Heart left ventricle (tissue), 16 donors: ENCODE results near the gene ZFP82. TPM values are rescaled to one million over a fixed set of nuclear protein-coding genes. Genes with fewer than 3 reads are reported as not detected.

Source experiments
- ATAC-seq, 4 donors: fragments of 200-7000 bp; cut with Tn5 transposase; one replicate each; pipeline ENCODE4 v1.9.1; 2020 to 2022; ENCODE audit warnings: moderate library complexity in 4 of 4, mild to moderate bottlenecking in 3 of 4, moderate number of reproducible peaks in 1 of 4
- DNase-seq, 5 donors: peaks; one replicate each; pipeline ENCODE4 v3.0.0-alpha.2; 2020
- H3K27ac ChIP-seq, 12 donors: fragments of 200-600 bp; sonication (generic) in 4 of 12; one replicate each; pipeline versions ENCODE4 v1.5.0 to v1.8.0; 2016 to 2022; ENCODE audit warnings: mild to moderate bottlenecking in 2 of 12
- H3K27me3 ChIP-seq, 9 donors: fragments of 200-600 bp; sonication (generic) in 2 of 9; one replicate each; pipeline versions ENCODE4 v1.5.1 to v1.8.0; 2016 to 2022; ENCODE audit warnings: mild to moderate bottlenecking in 3 of 9
- H3K36me3 ChIP-seq, 9 donors: fragments of 200-600 bp; sonication (generic) in 2 of 9; one replicate each; pipeline versions ENCODE4 v1.5.0 to v1.8.0; 2018 to 2022; ENCODE audit warnings: mild to moderate bottlenecking in 2 of 9
- H3K4me1 ChIP-seq, 12 donors: fragments of 200-600 bp; sonication (generic) in 4 of 12; one replicate each; pipeline versions ENCODE4 v1.5.0 to v1.8.0; 2016 to 2022; ENCODE audit warnings: mild to moderate bottlenecking in 3 of 12
- H3K4me3 ChIP-seq, 12 donors: fragments of 200-600 bp; sonication (generic) in 4 of 12; one replicate each; pipeline versions ENCODE4 v1.5.0 to v1.8.0; 2017 to 2022; ENCODE audit warnings: mild to moderate bottlenecking in 9 of 12, moderate library complexity in 4 of 12
- H3K9me3 ChIP-seq, 12 donors: fragments of 200-600 bp; sonication (generic) in 4 of 12; one replicate each; pipeline versions ENCODE4 v1.5.0 to v1.8.0; 2016 to 2022; ENCODE audit warnings: mild to moderate bottlenecking in 1 of 12
- CTCF ChIP-seq, 12 donors: fragments of 200-600 bp; sonication (generic) in 4 of 12; IDR thresholded peaks; one replicate each; pipeline versions ENCODE4 v1.5.0 to v1.8.0; 2018 to 2022; ENCODE audit warnings: antibody characterized with exemption in 12 of 12, mild to moderate bottlenecking in 5 of 12
- POLR2A ChIP-seq, 2 donors: fragments of 450-650 bp; IDR thresholded peaks; one replicate each; pipeline ENCODE4 v1.6.1; 2017; ENCODE audit warnings: antibody characterized with exemption in 2 of 2, mild to moderate bottlenecking in 2 of 2, moderate library complexity in 2 of 2
- WGBS, 4 donors: extraction: QIAGEN DNeasy Blood & Tissue Kit in 2 of 4; methylation state at CpG; one replicate each; pipeline versions ENCODE4 v1.1.5 to v1.1.7; 2013 to 2018; 5-methylcytosine and 5-hydroxymethylcytosine counted together
- intact Hi-C, 10 donors: fragments of 100-400 bp; cut with DNase I; formaldehyde crosslinking; loops; one replicate each; pipeline versions ENCODE4 v1.11.1 to v1.14.2; 2022
- polyA plus RNA-seq, 2 donors: library from polyadenylated mRNA; stranded (reverse); fragments of 200-250 nt; gene quantifications; one replicate each; pipeline ENCODE4 v1.2.3, GENCODE V29; 2013
- total RNA-seq, 9 donors: library from RNA; depleted of rRNA in 2 of 9; stranded (reverse); fragments of >200 nt in 2 of 9; fragmentation: NEBNext Ultra II Directional in 3 of 9; extraction: Animal tissue kit (Norgen Biotek cat#: 25700) in 3 of 9; gene quantifications; one replicate each; pipeline versions ENCODE4 v1.1.0 to v1.2.4, GENCODE V29; 2016 to 2023
- donor health status: ischemic (EF 13 %, LVEDD 7.1; RV severe dilation, severe dysfunction).
- donor health status: healthy with polysubstance abuse.
- donor health status: DM: no; HTN: yes; CAD: no.
- donor health status: DM: no; HTN: no; CAD: no.
- donor health status: ischemic (EF 25% LVEDD 6.9; RV normal size, moderate dysfunction).
- donor health status: ischemic (EF 25% LVEDD 5.7; RV mildly dilated, moderate dysfunction).
- donor health status: healthy.
- donor health status: DM: yes; HTN: yes; CAD: no.
- donor health status: ischemic (EF 35%, LVEDD 5.7; RV mildly dilated, moderate dysfunction).
- donor health status: nonischemic (EF 11% LVEDD 7.7; RV severe dilation, severe dysfunction).
- donor health status: DM: yes; HTN: yes; CAD: no.
- donor health status: PGD.
- donor health status: ischemic (EF 29% LVEDD 5.4; RV normal size, mild dysfunction).
- donor health status: nonischemic (EF 23%, LVEDD 6.1; RV moderate dilation, normal function).

ZFP82 gene
- total and polyA plus RNA-seq, 11 donors = 2.2 to 5.3 (median 3.9) TPM

- H3K9me3 ChIP-seq = peaks cover 0 to 21% (median 3%) of the 10 kb centered on the region in 12 donors
- intact Hi-C loops = loop anchor here in 1 of 10 donors (10.0 kb wide), 1 partner anchor 113 kb away; the partner anchor contains the start of gene ZNF566
- peaks cover 0 to 17% (median 8%) of the 10 kb centered on the region in 9 donors for H3K36me3 ChIP-seq
- H3K27ac ChIP-seq = no peak overlapping the region
- DNase-seq (no peak), ATAC-seq (no peak)
- H3K4me1 ChIP-seq = peaks cover 0 to under 1% (median 0%) of the 10 kb centered on the region in 12 donors
- TF ChIP-seq CTCF (IDR thresholded peaks at IDR 0.05) (no peak), POLR2A (IDR thresholded peaks at IDR 0.05) (no peak)
- no peak overlapping the region for H3K4me3 ChIP-seq
- H3K27me3 ChIP-seq = no peaks in the 10 kb centered on the region
Measured at GRCh38 chr19:36371886-36372285, 46.6 kb downstream of the ZFP82 start.

- WGBS, 4 donors = 66 to 75% (median 73%) methylated on average over 6 of the region's 6 CpGs
- H3K36me3 ChIP-seq = peaks cover 0 to 77% (median 57%) of the 10 kb centered on the region in 9 donors
- peaks cover 0 to 3% (median 0%) of the 10 kb centered on the region in 12 donors for H3K4me1 ChIP-seq
- intact Hi-C loops = no loop called here
- ATAC-seq (no peak), DNase-seq (no peak)
- no peaks in the 10 kb centered on the region for H3K9me3 ChIP-seq
- peak overlapping the region in 1 of 12 donors; percentile 7 for H3K27ac ChIP-seq
- no peak for TF ChIP-seq POLR2A (IDR thresholded peaks at IDR 0.05)
- TF ChIP-seq CTCF (IDR thresholded peaks at IDR 0.05) = no peak
- no peak overlapping the region for H3K4me3 ChIP-seq
- no peaks in the 10 kb centered on the region for H3K27me3 ChIP-seq
Measured at GRCh38 chr19:36363845-36364244, 54.6 kb downstream of the ZFP82 start.

Other genes starting within 250 kb of the ZFP82 start
- gene ZNF565, start 204.0 kb downstream of the ZFP82 start, total RNA-seq = 1 to 10 TPM; 2.3 to 4.3 (median 3.0) TPM
- 1 to 10 TPM; 2.6 to 3.6 TPM for gene ZNF565, start 204.0 kb downstream of the ZFP82 start, polyA plus RNA-seq
- gene ZNF146, start 203.5 kb downstream of the ZFP82 start, total RNA-seq = 10 to 100 TPM; 28.2 to 53.7 (median 35.1) TPM
- gene ZNF146, start 203.5 kb downstream of the ZFP82 start, polyA plus RNA-seq = 10 to 100 TPM; 14.1 to 41.1 TPM
- 1 to 10 TPM; 1.3 to 5.1 (median 2.2) TPM for gene ZFP14, start 39.4 kb downstream of the ZFP82 start, total RNA-seq
- gene ZFP14, start 39.4 kb downstream of the ZFP82 start, polyA plus RNA-seq = 1 to 10 TPM in 1 of 2 donors, under 1 TPM in 1; 0.79 to 1.8 TPM
- gene ZNF566, start 70.9 kb upstream of the ZFP82 start, total RNA-seq = 10 to 100 TPM in 4 of 9 donors, 1 to 10 TPM in 5; 6.6 to 14.0 (median 8.4) TPM
- gene ZNF566, start 70.9 kb upstream of the ZFP82 start, polyA plus RNA-seq = 1 to 10 TPM; 3.7 to 7.4 TPM
- 10 to 100 TPM in 4 of 9 donors, 1 to 10 TPM in 5; 5.2 to 13.7 (median 8.5) TPM for gene ZNF260, start 109.6 kb upstream of the ZFP82 start, total RNA-seq
- gene ZNF260, start 109.6 kb upstream of the ZFP82 start, polyA plus RNA-seq = 1 to 10 TPM; 3.4 to 5.7 TPM
- 10 to 100 TPM; 10.0 to 17.8 (median 13.5) TPM for gene ZNF529, start 154.6 kb upstream of the ZFP82 start, total RNA-seq
- gene ZNF529, start 154.6 kb upstream of the ZFP82 start, polyA plus RNA-seq = 1 to 10 TPM; 7.2 to 7.8 TPM
- 10 to 100 TPM; 12.0 to 21.2 (median 15.7) TPM for gene ZNF382, start 186.7 kb upstream of the ZFP82 start, total RNA-seq
- gene ZNF382, start 186.7 kb upstream of the ZFP82 start, polyA plus RNA-seq = 1 to 10 TPM; 4.3 to 5.4 TPM
- 1 to 10 TPM; 4.1 to 8.8 (median 6.2) TPM for gene ZNF461, start 248.2 kb upstream of the ZFP82 start, total RNA-seq
- 1 to 10 TPM; 3.2 to 4.2 TPM for gene ZNF461, start 248.2 kb upstream of the ZFP82 start, polyA plus RNA-seq